Astrocyte of the hippocampus (primary cell): Measurements from ENCODE around the gene PACRG.
A peak's percentile ranks its signal among the peaks of the same experiment; 100 is the strongest.

Experiments
- DNase-seq: peaks from one replicate; pipeline ENCODE4 v3.0.0; 2011; ENCODE audit warnings: low read depth, low spot score

Gene PACRG

DNA sequence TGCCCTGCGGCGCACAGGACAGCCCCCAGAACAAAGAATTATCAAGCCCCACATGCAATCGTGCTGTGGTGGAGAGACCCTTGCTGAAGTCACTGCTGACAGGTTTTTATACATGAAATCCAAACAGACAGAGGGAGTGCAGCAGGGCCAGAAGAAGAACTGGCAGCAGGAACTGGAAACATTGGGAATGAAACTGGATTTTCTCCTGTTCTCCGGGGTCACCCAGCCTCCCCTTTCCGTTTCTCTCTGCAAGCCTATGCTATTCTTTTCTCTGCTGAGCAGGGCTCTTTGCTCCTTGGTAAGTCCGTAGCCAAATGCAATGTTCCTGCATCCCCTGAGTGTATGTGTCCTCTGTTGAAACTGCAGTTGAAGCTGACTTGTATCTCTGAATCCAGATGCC lies 623.2 kb downstream of the PACRG start:
- no peak for DNase-seq

DNA sequence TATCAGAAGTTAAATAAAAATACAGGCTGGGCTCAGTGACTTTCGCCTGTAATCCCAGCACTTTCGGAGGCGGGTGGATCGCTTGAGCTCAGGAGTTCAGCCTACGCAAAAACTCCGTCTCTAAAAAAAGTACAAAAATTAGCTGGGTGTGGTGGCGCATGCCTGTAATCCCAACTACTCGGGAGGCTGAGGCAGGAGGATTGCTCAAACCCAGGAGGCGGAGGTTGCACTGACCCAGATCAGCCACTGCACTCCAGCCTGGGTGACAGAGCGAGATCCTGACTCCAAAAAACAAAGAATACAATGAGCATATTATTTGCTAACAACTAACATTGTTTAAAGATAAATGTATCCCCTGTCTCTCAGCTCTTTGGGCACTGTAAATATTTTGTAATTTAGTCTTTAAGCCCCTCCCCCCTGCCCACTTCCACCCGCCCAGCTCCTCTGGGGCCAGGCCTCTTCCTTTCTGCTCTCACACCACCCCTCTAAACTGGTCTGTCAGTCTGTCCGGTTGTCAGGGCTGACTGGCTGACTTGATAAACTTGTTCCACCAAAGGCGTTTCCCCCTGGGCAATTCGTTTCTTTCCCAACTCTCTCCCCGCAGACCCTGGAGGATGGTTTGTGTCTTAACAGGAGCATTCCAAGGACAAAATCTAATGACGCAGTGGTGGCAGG lies 624.4 kb downstream of the PACRG start:
- DNase-seq: no peak

DNA sequence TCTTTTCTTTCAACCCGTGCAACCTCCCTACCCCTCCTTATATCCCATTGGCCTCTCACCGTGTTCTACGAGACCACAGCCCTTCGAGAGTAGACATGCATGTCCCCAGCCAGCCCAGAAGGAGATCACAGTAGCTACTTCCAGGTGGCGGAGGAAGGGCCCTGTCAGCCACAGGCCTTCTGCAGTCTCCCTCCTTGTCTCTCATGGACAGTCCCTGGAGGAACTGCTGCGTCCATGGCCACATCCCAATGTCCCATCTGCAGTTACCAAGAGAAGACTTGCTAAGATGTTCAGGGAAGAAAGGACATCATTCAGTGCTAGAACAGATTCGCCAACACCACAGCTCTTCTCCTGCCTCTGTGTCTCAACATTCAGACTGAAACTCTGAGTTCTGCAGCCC lies 625.2 kb downstream of the PACRG start:
- DNase-seq: no peak

DNA sequence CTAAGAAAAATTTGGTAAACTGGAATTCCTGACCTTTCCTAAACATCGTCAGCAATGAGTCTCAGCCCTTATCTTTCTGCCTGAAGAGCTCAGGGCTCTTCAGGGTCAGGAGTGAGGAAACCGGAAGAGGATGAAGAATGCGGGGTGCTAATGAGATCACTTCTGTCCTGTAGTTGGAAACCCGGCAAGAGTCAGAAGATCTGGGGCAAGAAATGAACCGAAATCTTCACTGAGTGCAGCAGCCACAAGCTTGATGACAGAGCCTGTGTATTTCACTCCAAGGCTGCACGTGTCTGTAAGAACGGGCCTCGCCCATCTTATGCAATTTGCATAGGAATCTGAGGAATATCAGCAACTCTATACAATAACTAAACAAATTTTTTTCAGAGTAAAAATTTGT lies 626.3 kb downstream of the PACRG start:
- no peak for DNase-seq

DNA sequence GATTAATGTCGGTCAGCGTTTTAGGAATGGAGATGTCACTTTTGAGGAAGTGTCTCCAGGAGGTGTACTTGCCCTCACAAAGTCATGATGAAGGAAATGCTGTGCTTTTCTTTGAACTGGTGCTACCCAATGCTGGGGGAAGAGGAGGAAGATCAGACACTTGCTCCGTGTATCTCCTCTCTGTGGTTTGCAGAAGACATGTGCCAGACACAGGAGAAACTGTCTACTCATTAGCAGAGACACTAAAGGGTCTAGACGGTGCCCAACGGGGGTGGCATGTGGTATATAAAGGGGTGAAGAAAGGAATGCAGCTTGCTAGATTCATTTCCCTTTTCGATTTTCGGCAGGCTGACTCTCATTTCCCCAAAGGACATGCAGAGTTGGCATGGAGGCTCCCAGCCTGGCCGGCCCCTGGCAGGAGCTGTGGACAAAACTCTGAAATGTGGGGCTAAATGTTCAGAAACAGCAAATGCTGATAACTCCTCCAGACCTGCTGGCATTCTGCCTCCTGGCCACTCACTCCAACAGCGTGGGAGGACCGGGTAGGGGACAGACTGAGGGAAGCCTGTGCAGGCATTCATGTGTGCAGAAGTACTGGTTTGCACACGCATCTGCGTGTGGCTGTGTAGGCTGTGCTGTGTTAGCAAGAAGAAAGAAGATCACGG lies 627.1 kb downstream of the PACRG start:
- DNase-seq: peak; percentile 64

DNA sequence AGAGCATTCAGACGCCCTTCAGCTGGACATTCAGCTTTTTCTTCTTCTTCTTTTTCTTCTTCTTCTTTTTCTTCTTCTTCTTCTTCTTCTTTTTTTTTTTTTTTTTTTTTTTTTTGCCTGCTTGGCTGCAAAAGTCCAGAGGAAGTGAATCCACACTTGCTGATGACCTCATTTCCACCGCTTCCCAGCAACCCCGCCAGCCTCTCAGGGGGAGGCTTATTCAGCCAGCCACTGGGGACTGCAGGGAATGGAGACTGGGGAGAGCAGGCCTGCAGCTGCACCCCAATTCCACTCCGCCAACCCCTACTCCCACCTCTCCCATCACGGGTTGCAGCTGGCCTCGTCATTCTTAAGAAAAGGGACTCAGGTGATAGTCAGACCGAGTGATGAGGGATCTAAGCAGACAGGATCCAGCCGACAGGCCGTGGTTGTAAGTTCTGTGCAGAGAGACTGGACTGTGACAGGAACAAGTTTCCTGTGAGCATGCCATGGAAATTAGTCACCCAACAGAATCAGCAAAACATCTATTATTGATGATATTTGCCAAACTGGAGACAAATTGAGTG lies 627.7 kb downstream of the PACRG start:
- DNase-seq: peak; percentile 76

DNA sequence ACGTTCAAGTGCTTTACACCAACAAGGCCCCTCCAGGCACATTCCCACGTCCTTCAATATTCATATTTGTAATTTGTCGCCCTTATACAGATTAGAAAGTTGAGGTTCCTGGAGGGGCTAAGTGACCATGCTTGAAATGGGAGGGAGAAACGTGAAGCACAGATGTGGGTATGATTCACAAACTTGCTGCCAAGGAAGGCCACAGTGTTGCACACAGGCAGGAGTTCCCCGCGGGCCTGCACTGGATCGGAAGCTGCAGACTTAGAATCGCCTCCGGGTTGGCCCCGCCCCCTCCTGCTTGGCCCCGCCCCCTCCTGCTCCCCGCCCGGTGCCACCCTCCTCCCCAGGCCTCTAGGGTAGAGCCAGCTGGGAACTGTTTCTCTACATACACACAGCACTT lies 628.5 kb downstream of the PACRG start:
- DNase-seq: peak; percentile 54

DNA sequence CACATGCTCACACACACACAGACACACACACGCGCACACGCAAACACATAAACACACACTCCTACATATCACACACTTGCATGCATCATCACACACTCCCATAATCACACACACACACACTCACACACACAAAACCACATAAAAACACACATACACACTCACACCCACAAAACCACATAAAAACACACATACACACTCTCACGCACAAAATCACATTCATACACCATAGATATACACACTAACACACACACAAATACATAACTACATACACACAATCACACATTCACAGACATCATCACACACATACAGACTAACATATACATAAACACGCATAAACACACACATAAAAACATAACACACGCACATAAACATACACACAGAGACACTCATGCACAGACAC lies 629.0 kb downstream of the PACRG start:
- no peak for DNase-seq

DNA sequence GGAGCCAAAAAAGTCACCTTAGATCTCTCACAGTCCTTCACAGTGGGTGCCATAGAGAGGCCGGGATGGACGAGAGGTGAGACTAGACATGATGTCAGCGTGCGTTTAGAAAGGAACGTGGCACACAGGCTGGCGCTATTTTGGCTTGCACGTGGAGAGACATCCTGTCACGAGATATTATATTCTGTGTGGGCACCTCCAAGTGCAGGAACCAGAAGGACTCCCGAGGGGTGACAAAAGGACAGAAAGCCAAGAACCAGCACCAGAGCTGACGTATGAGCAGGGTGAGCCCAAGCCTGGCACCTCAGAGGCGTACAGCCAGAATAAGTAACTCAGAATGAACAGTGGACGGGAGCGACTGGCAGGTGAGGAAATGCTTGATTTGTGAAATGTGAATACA lies 636.9 kb downstream of the PACRG start:
- DNase-seq: no peak
